ENCODE results near the gene SFT2D1. TPM values are rescaled to one million over a fixed set of nuclear protein-coding genes. Genes with fewer than 3 reads are reported as not detected.
A peak's percentile ranks its signal among the peaks of the same experiment; 100 is the strongest.

SFT2D1 gene
- total RNA-seq, 1 donor from 2014 or later: 74.1 TPM

DNA sequence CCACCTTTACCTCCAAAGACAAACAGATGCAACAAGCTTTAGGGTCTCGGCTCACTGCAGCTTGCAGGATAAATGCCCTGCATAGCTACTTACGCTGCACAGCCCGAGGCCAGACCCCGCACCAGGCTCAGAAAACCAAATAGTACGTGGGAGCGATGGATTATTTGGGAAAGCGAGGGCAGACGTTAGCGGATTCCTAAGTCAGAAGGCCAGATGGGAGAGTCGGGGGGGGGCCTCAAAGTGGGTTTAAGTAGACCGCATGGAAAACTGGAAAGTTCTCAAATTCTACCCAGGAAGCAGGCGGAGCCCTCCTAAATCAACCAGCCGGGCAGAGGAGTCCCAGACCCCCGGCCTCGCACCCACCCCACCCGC is 382 bp downstream of the SFT2D1 start:
- H3K36me3 ChIP-seq (ENCODE audit: control insufficient read depth, insufficient read depth, low read length): no peaks in the 10 kb centered on the region
- peak overlapping the region; percentile 99 for H3K4me3 ChIP-seq (ENCODE audit: low read depth, low read length)
- TF ChIP-seq, protein P1, sequence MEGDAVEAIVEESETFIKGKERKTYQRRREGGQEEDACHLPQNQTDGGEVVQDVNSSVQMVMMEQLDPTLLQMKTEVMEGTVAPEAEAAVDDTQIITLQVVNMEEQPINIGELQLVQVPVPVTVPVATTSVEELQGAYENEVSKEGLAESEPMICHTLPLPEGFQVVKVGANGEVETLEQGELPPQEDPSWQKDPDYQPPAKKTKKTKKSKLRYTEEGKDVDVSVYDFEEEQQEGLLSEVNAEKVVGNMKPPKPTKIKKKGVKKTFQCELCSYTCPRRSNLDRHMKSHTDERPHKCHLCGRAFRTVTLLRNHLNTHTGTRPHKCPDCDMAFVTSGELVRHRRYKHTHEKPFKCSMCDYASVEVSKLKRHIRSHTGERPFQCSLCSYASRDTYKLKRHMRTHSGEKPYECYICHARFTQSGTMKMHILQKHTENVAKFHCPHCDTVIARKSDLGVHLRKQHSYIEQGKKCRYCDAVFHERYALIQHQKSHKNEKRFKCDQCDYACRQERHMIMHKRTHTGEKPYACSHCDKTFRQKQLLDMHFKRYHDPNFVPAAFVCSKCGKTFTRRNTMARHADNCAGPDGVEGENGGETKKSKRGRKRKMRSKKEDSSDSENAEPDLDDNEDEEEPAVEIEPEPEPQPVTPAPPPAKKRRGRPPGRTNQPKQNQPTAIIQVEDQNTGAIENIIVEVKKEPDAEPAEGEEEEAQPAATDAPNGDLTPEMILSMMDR (IDR thresholded peaks at IDR 0.05; ENCODE audit: insufficient read depth, low read length, poor library complexity, severe bottlenecking): no peak
- no peaks in the 10 kb centered on the region for H3K27me3 ChIP-seq (ENCODE audit: control insufficient read depth, insufficient read depth, low read length)
- no peak for DNase-seq (ENCODE audit: low read depth)

DNA sequence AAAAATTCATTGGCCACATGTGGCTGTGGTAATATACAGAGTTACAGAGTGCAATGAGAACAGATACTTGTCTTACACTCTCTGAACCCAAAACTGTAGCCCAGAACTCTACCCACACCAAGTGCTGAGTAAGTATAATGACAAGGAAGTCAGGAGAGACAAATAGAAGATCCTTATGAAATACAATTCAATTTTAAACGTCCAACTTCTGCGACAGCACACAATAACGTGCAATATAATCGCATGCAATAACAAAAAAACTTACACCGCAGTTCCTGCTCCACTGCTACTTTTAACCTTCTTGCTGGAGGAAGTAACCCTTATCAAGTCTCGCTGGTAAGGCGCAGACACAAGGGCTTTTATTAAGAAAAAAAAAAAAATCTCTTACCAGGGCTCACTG is 881 bp downstream of the SFT2D1 start:
- Histone ChIP-seq H3K27me3 (ENCODE audit: control insufficient read depth, insufficient read depth, low read length) (no peaks in the 10 kb centered on the region), H3K36me3 (ENCODE audit: control insufficient read depth, insufficient read depth, low read length) (no peaks in the 10 kb centered on the region), H3K4me3 (ENCODE audit: low read depth, low read length) (peak overlapping the region; percentile 99)
- DNase-seq (ENCODE audit: low read depth): no peak
- TF ChIP-seq, protein P1 (IDR thresholded peaks at IDR 0.05; ENCODE audit: insufficient read depth, low read length, poor library complexity, severe bottlenecking): no peak

DNA sequence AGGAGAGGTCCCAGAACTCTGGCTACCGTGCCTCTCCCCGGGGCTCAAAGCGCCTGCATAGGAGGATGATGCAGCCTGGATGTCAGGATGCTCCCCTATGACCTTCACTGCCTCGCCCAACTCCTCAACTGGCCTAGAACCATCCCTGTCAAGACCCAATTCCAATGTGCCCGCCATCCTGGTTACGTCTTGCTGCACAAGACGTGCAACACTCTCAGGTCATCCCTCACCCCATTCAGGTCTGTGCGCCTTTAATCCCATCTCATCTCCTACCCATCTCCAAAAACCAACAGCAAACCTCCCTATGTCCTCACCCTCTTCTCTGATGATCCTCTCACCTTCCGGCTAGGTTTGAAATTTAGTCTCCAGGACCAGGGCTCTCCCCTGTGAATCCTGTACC is 3.5 kb downstream of the SFT2D1 start:
- Histone ChIP-seq H3K27me3 (ENCODE audit: control insufficient read depth, insufficient read depth, low read length) (no peaks in the 10 kb centered on the region), H3K4me3 (ENCODE audit: low read depth, low read length) (no peak overlapping the region), H3K36me3 (ENCODE audit: control insufficient read depth, insufficient read depth, low read length) (no peaks in the 10 kb centered on the region)
- TF ChIP-seq, protein P1 (IDR thresholded peaks at IDR 0.05; ENCODE audit: insufficient read depth, low read length, poor library complexity, severe bottlenecking): no peak
- DNase-seq (ENCODE audit: low read depth): no peak

DNA sequence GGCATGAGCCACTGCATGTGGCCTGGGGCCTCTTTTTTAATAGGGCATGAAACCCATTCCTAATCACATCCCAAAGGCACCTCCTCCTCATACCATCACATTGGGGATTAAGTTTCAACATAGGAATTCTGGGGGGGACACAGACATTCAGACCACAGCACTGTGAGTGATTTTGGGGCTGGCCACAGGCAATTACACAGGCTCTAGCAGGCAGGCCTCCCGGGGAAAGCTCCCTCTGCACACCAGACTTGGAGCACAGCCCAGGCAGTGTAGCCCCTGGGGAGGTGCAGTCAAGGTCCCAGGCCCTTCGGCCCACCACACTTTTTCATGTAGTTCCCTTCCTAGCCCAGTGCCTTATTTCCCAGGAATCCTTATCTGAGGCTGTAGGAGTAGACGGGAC is 5.5 kb downstream of the SFT2D1 start:
- no peak for DNase-seq (ENCODE audit: low read depth)
- H3K27me3 ChIP-seq (ENCODE audit: control insufficient read depth, insufficient read depth, low read length): no peaks in the 10 kb centered on the region
- H3K36me3 ChIP-seq (ENCODE audit: control insufficient read depth, insufficient read depth, low read length): no peaks in the 10 kb centered on the region
- H3K4me3 ChIP-seq (ENCODE audit: low read depth, low read length): no peak overlapping the region
- TF ChIP-seq, protein P1 (IDR thresholded peaks at IDR 0.05; ENCODE audit: insufficient read depth, low read length, poor library complexity, severe bottlenecking): no peak

DNA sequence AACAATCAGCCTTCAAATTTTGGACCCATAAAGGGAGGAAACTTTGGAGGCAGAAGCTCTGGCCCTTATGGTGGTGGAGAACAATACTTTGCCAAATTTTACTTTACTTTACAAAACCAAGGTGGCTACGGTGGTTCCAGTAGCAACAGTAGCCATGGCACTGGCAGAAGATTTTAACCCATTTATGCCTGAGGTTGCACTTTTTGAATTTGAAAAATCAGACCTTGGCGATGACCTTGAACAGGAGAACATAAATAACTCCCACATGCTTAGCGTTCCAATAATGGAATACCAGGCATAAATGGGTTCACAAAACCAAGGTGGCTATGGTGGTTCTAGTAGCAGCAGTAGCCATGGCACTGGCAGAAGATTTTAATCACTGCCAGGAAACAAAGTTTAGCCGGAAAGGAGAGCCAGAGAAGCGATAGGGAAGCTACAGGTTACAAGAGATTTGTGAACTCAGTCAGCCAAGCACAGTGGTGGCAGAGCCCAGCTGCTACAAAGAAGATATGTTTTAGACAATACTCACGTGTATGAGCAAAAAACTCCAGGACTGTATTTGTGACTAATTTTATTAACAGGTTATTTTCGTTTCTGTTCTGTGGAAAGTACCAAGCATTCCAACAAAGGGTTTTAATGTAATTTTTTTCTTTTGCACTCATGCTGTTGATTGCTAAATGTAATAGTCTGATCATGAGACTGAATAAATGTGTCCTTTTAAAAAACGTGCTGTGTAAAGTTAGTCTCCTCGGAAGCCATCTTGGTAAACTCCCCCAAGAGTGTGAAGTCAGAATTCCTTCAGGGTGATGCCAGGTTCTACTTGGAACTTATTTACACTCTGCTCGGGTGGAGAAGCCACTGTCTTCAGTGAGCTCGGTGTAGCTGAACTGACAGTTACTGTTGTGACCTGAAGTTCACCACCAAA is 6.7 kb downstream of the SFT2D1 start:
- no peaks in the 10 kb centered on the region for H3K27me3 ChIP-seq (ENCODE audit: control insufficient read depth, insufficient read depth, low read length)
- no peak for DNase-seq (ENCODE audit: low read depth)
- TF ChIP-seq, protein P1 (IDR thresholded peaks at IDR 0.05; ENCODE audit: insufficient read depth, low read length, poor library complexity, severe bottlenecking): no peak
- H3K36me3 ChIP-seq (ENCODE audit: control insufficient read depth, insufficient read depth, low read length): no peaks in the 10 kb centered on the region
- H3K4me3 ChIP-seq (ENCODE audit: low read depth, low read length): no peak overlapping the region

DNA sequence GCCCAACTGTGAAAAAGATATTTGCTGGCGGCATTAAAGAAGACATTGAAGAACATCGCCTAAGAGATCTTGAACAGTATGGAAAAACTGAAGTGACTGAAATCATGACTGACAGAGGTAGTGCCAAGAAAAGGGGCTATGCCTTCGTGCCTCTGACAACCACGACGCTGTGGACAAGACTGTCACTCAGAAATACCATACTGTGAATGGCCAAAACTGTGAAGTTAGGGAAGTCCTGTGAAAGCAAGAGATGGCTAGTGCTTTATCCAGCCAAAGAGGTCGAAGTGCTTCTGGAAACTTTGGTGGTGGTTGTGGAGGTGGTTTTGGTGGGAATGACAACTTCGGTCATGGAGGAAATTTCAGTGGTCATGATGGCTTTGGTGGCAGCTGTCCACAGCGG is 7.5 kb downstream of the SFT2D1 start:
- Histone ChIP-seq H3K27me3 (ENCODE audit: control insufficient read depth, insufficient read depth, low read length) (no peaks in the 10 kb centered on the region), H3K36me3 (ENCODE audit: control insufficient read depth, insufficient read depth, low read length) (no peaks in the 10 kb centered on the region), H3K4me3 (ENCODE audit: low read depth, low read length) (no peak overlapping the region)
- DNase-seq (ENCODE audit: low read depth): no peak
- TF ChIP-seq, protein P1 (IDR thresholded peaks at IDR 0.05; ENCODE audit: insufficient read depth, low read length, poor library complexity, severe bottlenecking): no peak

All from kidney epithelial cell (primary cell).